Natural killer cell (primary cell): ENCODE data around the gene HECTD4. TPM values are rescaled to one million over a fixed set of nuclear protein-coding genes. Genes with fewer than 3 reads are reported as not detected.

Source experiments
- ATAC-seq, 3 donors: fragments of 150-1000 bp in 2 of 3; fragments of 200-7000 bp in 1 of 3; cut with Tn5 transposase; 1 replicate in 1 of 3; 2 replicates in 2 of 3; pipeline ENCODE4 v1.10.0; 2021; ENCODE audit warnings: mild to moderate bottlenecking in 2 of 3, moderate library complexity in 2 of 3
- DNase-seq, 2 donors: peaks; one replicate each; pipeline versions ENCODE4 v3.0.0 to v3.0.0-alpha.2; 2013 to 2021; ENCODE audit warnings: mixed read lengths in 1 of 2
- H3K27ac ChIP-seq: one replicate; pipeline ENCODE4 v1.5.1; 2013; ENCODE audit warnings: mild to moderate bottlenecking, low read length
- H3K27me3 ChIP-seq: one replicate; pipeline ENCODE4 v1.6.1; 2013; ENCODE audit warnings: low read length; ENCODE audit not compliant: control insufficient read depth, insufficient read depth
- H3K36me3 ChIP-seq: one replicate; pipeline ENCODE4 v1.6.1; 2013; ENCODE audit warnings: low read length; ENCODE audit not compliant: control insufficient read depth, insufficient read depth
- H3K4me1 ChIP-seq: one replicate; pipeline ENCODE4 v1.6.1; 2013; ENCODE audit warnings: low read length; ENCODE audit not compliant: control insufficient read depth, insufficient read depth
- H3K4me3 ChIP-seq: one replicate; pipeline ENCODE4 v1.5.1; 2013; ENCODE audit warnings: low read length
- H3K9me3 ChIP-seq: one replicate; pipeline ENCODE4 v1.6.1; 2013; ENCODE audit warnings: low read length; ENCODE audit not compliant: control insufficient read depth, insufficient read depth
- H3K27ac Mint-ChIP-seq, 2 donors: one replicate each; pipeline ENCODE4 v1.8.0; 2022; ENCODE audit warnings: mild to moderate bottlenecking in 2 of 2, mixed read lengths in 2 of 2, moderate library complexity in 1 of 2
- H3K27me3 Mint-ChIP-seq, 2 donors: one replicate each; pipeline ENCODE4 v1.8.0; 2022; ENCODE audit warnings: low read depth in 2 of 2, mixed read lengths in 2 of 2
- H3K36me3 Mint-ChIP-seq: one replicate; pipeline ENCODE4 v1.8.0; 2022; ENCODE audit warnings: mixed read lengths
- H3K4me1 Mint-ChIP-seq, 2 donors: one replicate each; pipeline ENCODE4 v1.8.0; 2022; ENCODE audit warnings: mixed read lengths in 2 of 2
- H3K4me3 Mint-ChIP-seq: one replicate; pipeline ENCODE4 v1.8.0; 2022; ENCODE audit warnings: mild to moderate bottlenecking, moderate library complexity, mixed read lengths
- H3K9me3 Mint-ChIP-seq, 2 donors: one replicate each; pipeline ENCODE4 v1.8.0; 2022; ENCODE audit warnings: mixed read lengths in 2 of 2
- WGBS: methylation state at CpG from one replicate; pipeline ENCODE4 v1.1.7; 2013; ENCODE audit warnings: missing lambda C conversion rate; ENCODE audit not compliant: insufficient coverage; 5-methylcytosine and 5-hydroxymethylcytosine counted together
- intact Hi-C: fragments of 100-400 bp; cut with micrococcal nuclease; formaldehyde crosslinking; loops from one replicate; pipeline ENCODE4 v1.14.2; 2022
- total RNA-seq, 4 donors: library from RNA; stranded (reverse); fragments of 120-200 nt in 1 of 4; gene quantifications; one replicate each; pipeline versions ENCODE4 v1.2.3 to v1.2.4, GENCODE V29; 2013 to 2022
- TF ChIP-seq, protein P1 (sequence below): fragments of 200-600 bp; IDR thresholded peaks from one replicate; pipeline ENCODE4 v1.8.0; 2022; ENCODE audit warnings: antibody characterized with exemption

Gene HECTD4
- total RNA-seq, 3 donors from 2014 or later (not counting 1 experiment from before 2014, with no cell fraction given), result 66.9 to 82.6 (median 79.2) TPM

GRCh38 chr12:112164011-112164660 lies 218.1 kb downstream of the HECTD4 start:
- intact Hi-C loops, result no loop called here

DNA sequence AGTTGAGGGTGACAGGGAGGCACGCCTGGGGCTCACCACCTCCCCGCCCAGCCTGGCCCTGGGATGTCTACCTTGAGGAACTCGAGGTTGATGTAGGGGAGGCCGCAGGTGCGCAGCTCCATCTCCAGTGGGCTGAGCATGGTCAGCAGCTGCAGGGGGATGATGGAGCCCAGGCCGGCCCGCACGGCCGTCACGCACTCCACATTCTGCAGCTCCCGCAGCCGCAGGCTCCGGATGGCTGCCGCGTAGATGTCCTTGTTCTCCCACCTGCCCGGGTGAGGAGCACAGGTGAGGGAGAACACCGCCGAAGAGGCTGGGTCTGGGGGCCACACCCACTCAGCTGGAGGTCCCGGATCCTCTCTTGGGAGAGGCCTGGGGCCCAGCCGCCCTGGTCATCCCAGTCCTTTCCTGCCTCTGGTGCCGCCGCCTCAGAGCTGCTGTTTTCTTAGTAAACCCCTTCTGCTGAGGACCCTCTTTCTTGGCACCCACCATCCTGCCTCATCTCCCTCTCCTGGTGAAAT lies 218.7 kb downstream of the HECTD4 start:
- Histone ChIP-seq H3K4me1 (peaks cover 12% of the 10 kb centered on the region), H3K36me3 (peaks cover 39% of the 10 kb centered on the region), H3K9me3 (peaks cover 13% of the 10 kb centered on the region), H3K4me3 (no peak overlapping the region), H3K27ac (no peak overlapping the region), H3K27me3 (no peaks in the 10 kb centered on the region)
- Mint-ChIP-seq H3K27me3 (no peaks in the 10 kb centered on the region), H3K27ac (no peak overlapping the region), H3K36me3 (peaks cover under 1% of the 10 kb centered on the region), H3K4me3 (no peak overlapping the region), H3K9me3 (no peaks in the 10 kb centered on the region), H3K4me1 (peaks cover under 1 to 2% of the 10 kb centered on the region in 2 donors)
- ATAC-seq (no peak), DNase-seq (no peak)
- intact Hi-C loops, result no loop called here
- TF ChIP-seq, protein P1, sequence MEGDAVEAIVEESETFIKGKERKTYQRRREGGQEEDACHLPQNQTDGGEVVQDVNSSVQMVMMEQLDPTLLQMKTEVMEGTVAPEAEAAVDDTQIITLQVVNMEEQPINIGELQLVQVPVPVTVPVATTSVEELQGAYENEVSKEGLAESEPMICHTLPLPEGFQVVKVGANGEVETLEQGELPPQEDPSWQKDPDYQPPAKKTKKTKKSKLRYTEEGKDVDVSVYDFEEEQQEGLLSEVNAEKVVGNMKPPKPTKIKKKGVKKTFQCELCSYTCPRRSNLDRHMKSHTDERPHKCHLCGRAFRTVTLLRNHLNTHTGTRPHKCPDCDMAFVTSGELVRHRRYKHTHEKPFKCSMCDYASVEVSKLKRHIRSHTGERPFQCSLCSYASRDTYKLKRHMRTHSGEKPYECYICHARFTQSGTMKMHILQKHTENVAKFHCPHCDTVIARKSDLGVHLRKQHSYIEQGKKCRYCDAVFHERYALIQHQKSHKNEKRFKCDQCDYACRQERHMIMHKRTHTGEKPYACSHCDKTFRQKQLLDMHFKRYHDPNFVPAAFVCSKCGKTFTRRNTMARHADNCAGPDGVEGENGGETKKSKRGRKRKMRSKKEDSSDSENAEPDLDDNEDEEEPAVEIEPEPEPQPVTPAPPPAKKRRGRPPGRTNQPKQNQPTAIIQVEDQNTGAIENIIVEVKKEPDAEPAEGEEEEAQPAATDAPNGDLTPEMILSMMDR, result no peak
- 97% methylated on average over 22 of the region's 22 CpGs for WGBS

More at GRCh38 chr12:112164011-112164660, 218.1 kb downstream of the HECTD4 start:
- no peaks in the 10 kb centered on the region for H3K27me3 ChIP-seq
- peaks cover 37% of the 10 kb centered on the region for H3K36me3 ChIP-seq
- Mint-ChIP-seq H3K36me3 (no peaks in the 10 kb centered on the region), H3K9me3 (no peaks in the 10 kb centered on the region), H3K4me1 (no peaks in the 10 kb centered on the region), H3K27ac (no peak overlapping the region), H3K4me3 (no peak overlapping the region), H3K27me3 (no peaks in the 10 kb centered on the region)
- DNase-seq (no peak), ATAC-seq (no peak)
- H3K4me1 ChIP-seq, result peaks cover 6% of the 10 kb centered on the region
- no peak overlapping the region for H3K27ac ChIP-seq
- TF ChIP-seq, protein P1, result no peak
- H3K4me3 ChIP-seq, result no peak overlapping the region
- peaks cover 7% of the 10 kb centered on the region for H3K9me3 ChIP-seq
- 95% methylated on average over 26 of the region's 26 CpGs for WGBS

- no peak overlapping the region for H3K4me3 ChIP-seq
Measured at GRCh38 chr12:112163056-112163455, 219.2 kb downstream of the HECTD4 start.

More at GRCh38 chr12:112163056-112163455, 219.2 kb downstream of the HECTD4 start:
- intact Hi-C loops, result no loop called here
- no peaks in the 10 kb centered on the region for H3K27me3 Mint-ChIP-seq
- peaks cover 18% of the 10 kb centered on the region for H3K9me3 ChIP-seq
- 96% methylated on average over 8 of the region's 8 CpGs for WGBS
- no peak overlapping the region for H3K27ac ChIP-seq
- H3K36me3 Mint-ChIP-seq, result peaks cover 5% of the 10 kb centered on the region
- H3K27me3 ChIP-seq, result no peaks in the 10 kb centered on the region
- ATAC-seq, result no peak
- peaks cover 5 to 7% of the 10 kb centered on the region in 2 donors for H3K4me1 Mint-ChIP-seq
- peaks cover 16% of the 10 kb centered on the region for H3K4me1 ChIP-seq
- no peak for DNase-seq
- H3K4me3 Mint-ChIP-seq, result no peak overlapping the region
- no peaks in the 10 kb centered on the region for H3K9me3 Mint-ChIP-seq
- H3K27ac Mint-ChIP-seq, result no peak overlapping the region
- TF ChIP-seq, protein P1, result no peak
- H3K36me3 ChIP-seq, result peaks cover 42% of the 10 kb centered on the region
